Sciatic nerve (tissue), 1 donor: ENCODE measurements around the gene C2CD5. TPM values are rescaled to one million over a fixed set of nuclear protein-coding genes. Genes with fewer than 3 reads are reported as not detected.

Source experiments
- total RNA-seq: library from RNA; stranded (reverse); fragmentation: NEBNext Ultra II Directional; extraction: Animal tissue kit (Norgen Biotek cat#: 25700); gene quantifications from one replicate; pipeline ENCODE4 v1.2.1, GENCODE V29; 2021
- donor health status: DM: no; HTN: no; CAD: no.

The C2CD5 gene
- total RNA-seq, 1 donor from 2014 or later, result 53.4 TPM

Other genes starting within 250 kb of the C2CD5 start
- 5.5 TPM for gene ST8SIA1, start 209.8 kb downstream of the C2CD5 start, total RNA-seq
- gene ETNK1, start 80.6 kb upstream of the C2CD5 start, total RNA-seq, result 69.6 TPM